ENCODE data around the gene IGSF21.
"Not testable (repeated sequence)": the region's sequence is repeated elsewhere in the genome, so short reads cannot be mapped to it uniquely, and the experiment has no call there.

The IGSF21 gene

DNA sequence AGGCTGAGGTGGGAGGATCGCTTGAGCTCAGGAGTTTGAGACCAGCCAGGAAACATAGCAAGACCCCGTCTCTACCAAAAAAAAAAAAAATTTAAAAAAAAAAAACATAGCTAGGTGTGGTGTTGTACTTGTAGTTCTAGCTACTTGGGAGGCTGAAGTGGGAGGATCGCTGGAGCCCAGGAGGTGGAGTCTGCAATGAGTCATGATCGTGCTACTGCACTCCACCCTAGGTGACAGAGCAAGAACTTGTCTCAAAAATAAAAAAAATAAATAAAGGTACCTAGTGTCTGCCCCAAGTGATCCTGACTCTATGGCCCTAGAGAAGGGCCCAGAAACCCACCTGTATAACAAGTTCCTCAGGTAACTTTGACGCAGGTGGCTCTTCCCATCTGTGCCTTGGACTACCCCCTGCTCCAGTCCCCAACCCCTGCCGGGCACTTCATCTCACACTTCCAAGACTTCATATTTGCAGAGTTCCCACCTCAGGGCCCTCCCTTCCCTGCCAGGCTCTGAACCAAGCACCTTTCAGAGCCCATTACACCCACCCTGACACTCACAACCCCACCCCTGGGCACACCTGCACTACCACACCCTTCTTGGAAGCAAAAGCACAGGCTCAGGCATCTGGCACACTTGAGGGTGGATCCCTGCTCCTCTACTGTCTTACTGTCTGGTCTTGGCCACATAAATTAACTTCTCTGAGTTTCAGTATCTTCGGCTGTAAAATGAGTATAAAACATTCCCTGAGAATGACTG is 292.9 kb downstream of the IGSF21 start:
- no peak for DNase-seq (ENCODE audit: low read depth)

- no peak for DNase-seq (ENCODE audit: low read depth)
Observed at GRCh38 chr1:18401921-18402320, 294.3 kb downstream of the IGSF21 start.

DNA sequence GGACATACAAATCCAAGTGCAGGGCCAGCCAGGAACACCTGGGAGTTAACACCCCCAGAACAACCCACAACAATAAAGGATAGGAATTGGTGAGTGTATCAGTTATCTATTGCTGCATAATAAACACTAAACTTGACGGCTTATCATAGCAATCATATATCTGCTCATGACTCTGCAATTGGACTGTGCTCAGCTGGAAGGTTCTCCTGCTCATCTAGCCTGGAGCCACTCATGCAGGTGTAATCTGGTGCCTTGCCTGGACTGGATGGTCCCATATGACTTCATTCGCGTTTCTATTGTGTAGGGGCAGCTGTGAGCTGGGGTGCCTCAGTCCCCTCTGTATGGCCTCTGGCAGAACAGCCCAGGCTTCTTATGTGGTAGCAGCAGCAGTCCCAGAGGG is 296.9 kb downstream of the IGSF21 start:
- DNase-seq (ENCODE audit: low read depth): no peak

GRCh38 chr1:18407166-18408045 is 299.8 kb downstream of the IGSF21 start:
- no peak for DNase-seq (ENCODE audit: low read depth)

DNA sequence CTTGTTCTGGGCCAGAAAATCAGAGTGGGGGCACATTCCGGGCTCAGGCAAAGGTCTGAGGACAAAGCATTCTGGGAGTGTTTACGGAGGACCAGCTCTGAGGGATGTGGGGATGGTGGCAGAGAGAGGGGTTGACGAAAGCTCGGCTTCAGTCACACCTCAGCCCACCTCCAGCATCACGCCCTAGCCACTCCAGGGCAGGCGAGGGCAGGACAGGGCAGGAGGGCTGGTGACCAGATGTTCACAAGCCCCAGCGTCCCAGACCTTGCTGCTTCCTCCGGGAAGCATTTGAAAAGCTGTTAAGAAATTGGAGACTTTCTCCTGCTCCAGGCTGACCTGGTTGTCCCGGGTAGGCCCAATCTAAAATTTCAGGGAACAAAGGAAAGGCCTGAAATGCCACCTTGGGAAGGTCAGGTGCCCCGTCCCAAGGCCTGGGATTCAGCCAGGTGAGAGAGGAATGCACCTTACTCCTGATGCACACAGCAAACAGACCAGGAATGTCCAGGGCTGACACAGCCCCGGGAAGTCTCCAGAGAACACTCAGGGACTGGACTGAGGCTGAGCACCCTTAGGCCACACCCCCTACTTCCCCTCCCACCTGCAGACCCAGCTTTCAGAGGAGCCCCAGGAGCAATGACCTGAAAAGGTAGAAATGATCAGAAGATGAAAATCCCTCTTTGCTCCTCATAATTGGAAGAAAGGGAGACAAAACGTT is 301.2 kb downstream of the IGSF21 start:
- DNase-seq (ENCODE audit: low read depth): no peak

DNA sequence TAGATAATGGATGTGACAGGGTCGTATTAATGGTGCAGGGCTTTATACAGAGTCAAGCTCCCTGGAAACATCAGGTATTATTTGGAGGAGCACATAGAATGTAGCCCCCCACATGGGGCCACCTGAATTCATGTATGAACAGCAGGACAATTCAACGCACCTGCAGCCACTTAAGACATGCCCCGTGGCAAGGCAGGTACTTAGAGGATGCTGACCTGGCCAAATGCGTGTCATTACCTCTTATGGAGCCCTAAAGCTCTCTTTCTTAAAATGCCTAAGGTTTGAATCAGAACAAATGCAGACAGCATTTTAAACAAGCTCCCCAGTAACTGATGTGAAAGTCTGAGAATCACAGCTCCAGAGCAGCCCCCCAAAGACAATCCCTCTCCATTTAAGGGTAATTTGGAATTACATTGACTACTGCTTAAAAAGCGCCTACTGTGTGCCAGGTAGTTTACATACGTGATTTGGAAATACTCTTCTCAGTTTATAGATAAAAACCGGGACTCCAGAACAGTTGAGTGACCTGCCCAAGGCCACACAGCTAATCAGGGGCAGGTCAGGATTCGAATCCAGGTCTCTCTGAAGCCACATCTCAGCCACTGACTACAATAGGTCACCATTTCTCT is 302.1 kb downstream of the IGSF21 start:
- no peak for DNase-seq (ENCODE audit: low read depth)

GRCh38 chr1:18410407-18410806 is 302.8 kb downstream of the IGSF21 start:
- no peak for DNase-seq (ENCODE audit: low read depth)

DNA sequence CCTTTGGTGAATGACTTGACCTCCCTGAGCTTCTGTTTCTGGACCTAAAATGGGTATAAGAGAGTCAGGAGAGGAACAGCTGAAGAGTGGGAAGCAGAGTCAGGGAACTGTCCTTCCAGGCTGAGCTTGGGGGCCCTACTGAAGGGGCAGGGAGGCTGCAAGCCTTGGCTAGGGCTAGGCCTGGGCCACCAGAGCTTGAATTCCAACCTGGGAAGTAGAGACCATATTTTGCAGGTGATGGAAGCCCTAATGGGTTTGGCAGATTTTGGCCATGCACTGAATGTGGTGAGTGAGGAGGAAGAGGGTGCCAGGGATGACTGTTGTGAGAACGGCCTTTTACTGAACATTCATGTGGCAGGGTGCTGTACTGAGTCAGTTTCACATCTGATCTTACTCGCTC is 303.7 kb downstream of the IGSF21 start:
- DNase-seq (ENCODE audit: low read depth): no peak

DNA sequence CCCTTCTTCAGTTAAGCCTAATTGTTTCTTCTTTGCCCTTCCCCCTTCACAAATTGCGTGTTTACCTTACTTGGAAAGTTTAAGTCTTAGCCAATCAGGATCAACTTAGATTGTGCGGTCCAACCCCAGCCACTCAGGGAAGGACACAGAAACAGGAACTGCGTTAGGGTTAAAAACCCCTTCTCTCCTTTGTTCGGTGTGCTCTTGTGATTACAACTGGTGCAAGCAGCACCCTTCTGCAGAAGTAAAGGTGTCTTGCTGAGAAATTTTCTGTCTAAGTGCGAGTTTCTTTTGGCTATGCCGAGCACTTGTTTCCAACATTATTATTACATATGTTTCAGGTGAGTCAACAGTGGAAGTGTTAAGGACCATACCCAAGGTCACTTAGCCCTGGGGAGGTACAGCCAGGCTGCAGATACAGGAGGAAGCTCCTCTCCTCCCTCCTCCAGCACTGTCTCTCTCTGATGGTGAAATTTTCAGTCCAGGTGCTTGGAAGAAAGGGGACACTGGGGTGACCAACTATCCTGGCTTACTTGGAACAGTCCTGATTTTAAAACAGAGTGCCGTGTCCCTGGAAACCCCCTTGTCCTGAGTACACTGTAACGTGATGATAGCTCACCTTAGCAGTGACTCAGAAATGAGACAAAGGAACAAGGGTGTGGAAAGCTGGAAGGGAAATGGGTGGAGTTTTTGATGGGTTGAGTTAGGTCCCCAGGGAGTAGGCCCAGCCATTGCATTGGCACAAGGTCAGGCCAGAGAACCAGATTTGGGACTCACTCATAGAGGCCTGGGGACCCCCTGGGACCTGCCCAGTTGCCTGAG is 304.4 kb downstream of the IGSF21 start:
- no peak for DNase-seq (ENCODE audit: low read depth)

GRCh38 chr1:18412882-18413353 is 305.3 kb downstream of the IGSF21 start:
- DNase-seq (ENCODE audit: low read depth): no peak

- DNase-seq (ENCODE audit: low read depth): no peak
Observed at GRCh38 chr1:18413541-18414305, 306.1 kb downstream of the IGSF21 start.

- DNase-seq (ENCODE audit: low read depth): no peak
Observed at GRCh38 chr1:18414321-18414720, 306.7 kb downstream of the IGSF21 start.

GRCh38 chr1:18414872-18415447 is 307.4 kb downstream of the IGSF21 start:
- DNase-seq (ENCODE audit: low read depth): no peak

- no peak for DNase-seq (ENCODE audit: low read depth)
Observed at GRCh38 chr1:18415448-18416027, 307.9 kb downstream of the IGSF21 start.

DNA sequence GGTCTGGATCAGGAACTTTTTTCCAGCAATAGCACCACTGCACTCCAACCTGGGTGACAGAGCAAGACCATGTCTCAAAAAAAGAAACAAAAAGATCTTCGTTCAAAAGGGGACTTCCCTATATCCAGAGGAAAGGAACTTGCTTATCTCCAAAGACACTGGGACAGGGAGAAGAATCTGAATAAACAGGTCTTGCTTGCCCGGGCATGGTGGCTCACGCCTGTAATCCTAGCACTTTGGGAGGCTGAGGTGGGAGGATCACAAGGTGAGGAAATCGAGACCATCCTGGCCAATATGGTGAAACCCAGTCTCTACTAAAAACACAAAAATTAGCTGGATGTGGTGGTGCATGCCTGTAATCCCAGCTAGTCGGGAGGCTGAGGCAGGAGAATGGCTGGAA is 308.5 kb downstream of the IGSF21 start:
- DNase-seq (ENCODE audit: low read depth): not testable (repeated sequence)

DNA sequence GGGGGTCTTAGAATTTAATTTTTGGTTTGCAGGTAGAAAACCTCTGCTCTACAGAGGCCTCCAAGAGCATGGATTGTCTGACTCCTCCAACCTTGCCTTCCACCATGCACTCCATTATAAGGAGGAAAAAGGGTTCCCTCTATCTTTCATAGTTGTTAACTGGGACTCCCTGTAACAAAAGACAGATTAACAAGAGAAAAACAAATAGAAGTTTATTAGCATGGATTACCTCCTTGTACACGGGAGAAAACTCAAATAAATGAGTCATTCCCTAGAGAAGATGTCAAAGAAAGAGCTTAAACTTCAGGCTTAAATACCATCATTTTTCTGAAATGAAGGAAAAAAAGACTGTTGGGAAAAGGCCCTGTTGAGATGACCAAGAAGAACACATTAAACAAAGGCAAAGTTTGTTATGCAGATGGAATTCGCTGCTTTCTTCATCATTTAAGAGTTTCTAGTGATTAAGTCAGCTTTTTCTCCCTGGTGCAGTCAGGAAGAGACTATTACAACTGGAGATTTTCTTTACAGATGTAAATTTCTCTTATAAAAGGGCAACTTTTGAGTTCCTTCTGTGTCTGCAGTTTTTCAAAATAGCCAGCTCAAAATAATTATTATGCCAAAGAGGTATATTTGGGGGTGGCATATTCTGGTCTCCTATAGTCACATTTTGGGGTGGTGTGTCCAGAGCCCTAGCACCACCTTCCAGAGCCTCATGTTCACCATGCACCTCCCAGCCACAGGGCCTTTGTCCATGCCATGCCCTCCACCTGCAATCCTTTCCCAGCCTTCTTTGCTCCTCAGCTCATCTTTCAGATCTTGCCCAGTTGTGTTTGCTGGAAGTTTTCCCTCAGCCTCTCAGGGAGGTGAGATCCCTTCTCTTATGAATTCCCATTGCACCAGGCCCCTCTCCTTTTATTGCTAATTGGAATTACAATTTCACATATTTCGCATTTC is 310.0 kb downstream of the IGSF21 start:
- no peak for DNase-seq (ENCODE audit: low read depth)

DNA sequence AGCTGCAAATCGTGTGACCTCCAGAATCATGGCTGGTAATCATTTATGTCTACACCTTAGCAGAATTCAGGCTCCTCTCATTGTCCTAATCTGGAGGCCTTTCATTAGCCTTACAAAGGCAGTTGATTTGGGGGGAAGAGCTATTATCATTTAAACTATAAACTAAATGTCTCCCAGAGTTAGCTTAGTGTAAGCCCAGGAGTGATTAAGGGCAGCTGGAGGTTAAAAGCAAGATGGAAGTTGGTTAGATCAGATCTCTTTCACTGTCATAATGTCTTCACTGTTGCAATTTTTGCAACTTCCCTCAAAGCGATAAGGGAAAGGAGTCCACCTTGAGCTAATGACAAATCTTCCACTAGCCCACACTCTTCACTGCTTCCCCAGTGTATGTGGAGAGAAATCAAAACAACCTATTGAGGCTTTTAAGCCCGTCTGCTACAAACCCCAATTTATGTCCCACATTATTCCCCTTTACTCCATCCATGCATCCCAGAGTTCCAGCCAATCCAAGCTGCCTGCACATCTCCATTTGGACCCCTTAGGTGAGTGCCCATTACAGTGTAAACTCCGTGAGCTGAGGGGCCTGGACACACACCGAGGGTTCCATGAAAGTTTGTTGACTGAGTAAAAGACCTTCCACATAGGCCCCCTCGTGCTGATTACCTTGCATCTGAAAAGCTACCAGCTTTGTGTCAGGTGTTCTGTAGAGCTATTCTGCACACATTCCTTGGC is 311.7 kb downstream of the IGSF21 start:
- no peak for DNase-seq (ENCODE audit: low read depth)

DNA sequence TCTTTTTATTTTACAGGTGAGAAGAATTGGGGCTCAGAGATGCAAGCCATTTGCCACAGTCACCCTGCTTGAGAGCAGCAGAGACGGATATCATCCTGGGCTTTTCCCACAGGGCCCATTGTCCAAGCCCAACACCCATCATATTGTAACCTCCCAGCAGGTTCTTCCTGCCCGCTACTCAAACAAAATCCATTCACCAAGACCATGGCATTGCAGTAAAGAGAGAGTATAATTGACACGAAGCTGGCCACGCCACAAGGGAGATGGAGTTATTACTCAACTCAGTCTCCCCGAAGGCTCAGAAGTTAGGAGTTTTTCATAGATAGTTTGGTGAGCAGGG is 312.2 kb downstream of the IGSF21 start:
- DNase-seq (ENCODE audit: low read depth): no peak

Data from fibroblast of the conjunctiva (primary cell).